OCI-LY7 (cell line): Measurements from ENCODE around the gene PFKFB2. TPM values are rescaled to one million over a fixed set of nuclear protein-coding genes. Genes with fewer than 3 reads are reported as not detected.

Experiments used
- BruUV-seq: library from RNA; stranded (reverse); fragments of 400-500 nt; replicated peaks from 2 replicates; lab custom pipeline; 2021; lab: Mats Ljungman, UMichigan
- CTCF ChIA-PET: fragments of 300-600 bp; sonication (Branson Sonifier 250); formaldehyde crosslinking; loops from one replicate; lab custom pipeline; 2022; ENCODE audit warnings: antibody characterized with exemption; ENCODE audit not compliant: unreplicated experiment; lab: Charles Lee
- POLR2A ChIA-PET: fragments of 300-600 bp; sonication (Branson Sonifier 250); formaldehyde crosslinking; loops from one replicate; lab custom pipeline; 2022; ENCODE audit warnings: antibody characterized with exemption; lab: Charles Lee
- DNase-seq: peaks from one replicate; pipeline ENCODE4 v3.0.0-alpha.2; 2015; ENCODE audit warnings: low spot score
- H2AFZ ChIP-seq: fragments of 200-600 bp; sonication (generic), shearing (Covaris generic); 2 replicates; pipeline ENCODE4 v1.6.1; 2014; ENCODE audit warnings: mild to moderate bottlenecking, antibody characterized with exemption, low read length, moderate library complexity
- H3K27ac ChIP-seq: fragments of 200-600 bp; sonication (generic); 2 replicates; pipeline ENCODE4 v1.5.1; 2014; ENCODE audit warnings: mixed run types, low read depth, mild to moderate bottlenecking, moderate library complexity, low read length, inconsistent platforms; ENCODE audit not compliant: poor library complexity, severe bottlenecking
- H3K36me3 ChIP-seq: fragments of 200-600 bp; sonication (generic); 2 replicates; pipeline ENCODE4 v1.6.1; 2014; ENCODE audit warnings: mild to moderate bottlenecking, antibody characterized with exemption, low read length, moderate library complexity, mixed read lengths; ENCODE audit not compliant: insufficient read depth
- H3K4me1 ChIP-seq: fragments of 200-600 bp; sonication (generic); 2 replicates; pipeline ENCODE4 v1.5.1; 2014; ENCODE audit warnings: mild to moderate bottlenecking, low read length; ENCODE audit not compliant: insufficient read depth, poor library complexity, severe bottlenecking
- H3K4me2 ChIP-seq: fragments of 200-600 bp; sonication (generic); 2 replicates; pipeline ENCODE4 v1.6.1; 2014; ENCODE audit warnings: mild to moderate bottlenecking, low read length
- H3K4me3 ChIP-seq: fragments of 200-600 bp; sonication (generic); 2 replicates; pipeline ENCODE4 v1.5.1; 2014; ENCODE audit warnings: mild to moderate bottlenecking, low read depth, low read length; ENCODE audit not compliant: poor library complexity, severe bottlenecking
- H3K79me2 ChIP-seq: fragments of 200-600 bp; sonication (generic); 2 replicates; pipeline ENCODE4 v1.6.1; 2016; ENCODE audit warnings: low read depth, mild to moderate bottlenecking, low read length, moderate library complexity, mixed read lengths; ENCODE audit not compliant: insufficient read depth
- H3K9me2 ChIP-seq: fragments of 200-600 bp; sonication (generic); 2 replicates; pipeline ENCODE4 v1.6.1; 2016; ENCODE audit warnings: mild to moderate bottlenecking, low read length, mixed read lengths; ENCODE audit not compliant: insufficient read depth
- H3K9me3 ChIP-seq: fragments of 200-600 bp; sonication (generic); 2 replicates; pipeline ENCODE4 v1.6.1; 2014; ENCODE audit warnings: mild to moderate bottlenecking, mixed run types, low read length, mixed read lengths
- H4K20me1 ChIP-seq: fragments of 200-600 bp; sonication (generic); 2 replicates; pipeline ENCODE4 v1.6.1; 2014; ENCODE audit warnings: mild to moderate bottlenecking, antibody characterized with exemption, low read length, moderate library complexity, mixed read lengths; ENCODE audit not compliant: insufficient read depth
- CTCF ChIP-seq: fragments of 200-600 bp; sonication (generic); conservative IDR thresholded peaks from 2 replicates; pipeline ENCODE4 v1.5.1; 2014; ENCODE audit warnings: mild to moderate bottlenecking, antibody characterized with exemption, low read length, moderate library complexity, mixed read lengths
- EZH2phosphoT487 ChIP-seq: fragments of 200-600 bp; sonication (generic); IDR thresholded peaks from 2 replicates; pipeline ENCODE4 v1.6.1; 2018; ENCODE audit warnings: low read depth, borderline replicate concordance, mild to moderate bottlenecking, mixed run types, antibody characterized with exemption, low read length, moderate library complexity, mixed read lengths
- intact Hi-C: fragments of 100-400 bp; cut with micrococcal nuclease; formaldehyde crosslinking; loops from one replicate; pipeline ENCODE4 v1.10.0; 2022; ENCODE audit not compliant: unreplicated experiment
- total RNA-seq, 2 experiments: library from RNA; depleted of rRNA in 1 of 2; stranded (reverse); fragments of >200 nt in 1 of 2; shearing (Covaris generic) in 1 of 2; gene quantifications; 2 replicates each; pipeline ENCODE4 v1.2.3, GENCODE V29; 2014 to 2022

The PFKFB2 gene
- total RNA-seq, 2 experiments from 2014 or later: 9.8 to 13.1 TPM

- no TSS peak for BruUV-seq
- ChIA-PET CTCF (no interaction called here), POLR2A (no interaction called here)
- no peak for TF ChIP-seq EZH2phosphoT487
- no peak for TF ChIP-seq CTCF
- DNase-seq: no peak
- no peaks in the 10 kb centered on the region for H3K9me3 ChIP-seq
- H3K4me3 ChIP-seq: no peak overlapping the region
- H3K36me3 ChIP-seq: no peaks in the 10 kb centered on the region
- H4K20me1 ChIP-seq: no peaks in the 10 kb centered on the region
- intact Hi-C loops: no loop called here
- no peak overlapping the region for H3K4me2 ChIP-seq
- H3K79me2 ChIP-seq: no peaks in the 10 kb centered on the region
- no peak overlapping the region for H3K27ac ChIP-seq
- H3K4me1 ChIP-seq: no peaks in the 10 kb centered on the region
- H3K9me2 ChIP-seq: no peaks in the 10 kb centered on the region
- H2AFZ ChIP-seq: no peak overlapping the region
These were observed 29.9 kb upstream of the PFKFB2 start for GRCh38 chr1:207022996-207023679.

GRCh38 chr1:207024202-207025145 lies 28.6 kb upstream of the PFKFB2 start:
- H3K9me3 ChIP-seq: no peaks in the 10 kb centered on the region
- BruUV-seq: no TSS peak
- DNase-seq: no peak
- ChIA-PET POLR2A (no interaction called here), CTCF (no interaction called here)
- no peak overlapping the region for H3K4me3 ChIP-seq
- H2AFZ ChIP-seq: no peak overlapping the region
- H3K9me2 ChIP-seq: no peaks in the 10 kb centered on the region
- no peaks in the 10 kb centered on the region for H4K20me1 ChIP-seq
- intact Hi-C loops: no loop called here
- no peaks in the 10 kb centered on the region for H3K79me2 ChIP-seq
- no peak overlapping the region for H3K27ac ChIP-seq
- H3K4me2 ChIP-seq: no peak overlapping the region
- TF ChIP-seq CTCF (no peak), EZH2phosphoT487 (no peak)
- no peaks in the 10 kb centered on the region for H3K36me3 ChIP-seq
- H3K4me1 ChIP-seq: no peaks in the 10 kb centered on the region
